H9 (cell line): ENCODE results near the gene SUGP1. TPM values are rescaled to one million over a fixed set of nuclear protein-coding genes. Genes with fewer than 3 reads are reported as not detected.

Source experiments
- DNase-seq: peaks from one replicate; pipeline ENCODE4 v3.0.0-alpha.2; 2017
- H2AFZ ChIP-seq: one replicate; pipeline ENCODE4 v1.6.1; 2013; ENCODE audit warnings: mild to moderate bottlenecking, low read length, control low read depth, moderate library complexity
- H2AK5ac ChIP-seq: 2 replicates; pipeline ENCODE4 v1.6.1; 2013; ENCODE audit warnings: low read length, control low read depth, mixed read lengths; ENCODE audit not compliant: insufficient read length
- H2BK120ac ChIP-seq: one replicate; pipeline ENCODE4 v1.6.1; 2013; ENCODE audit warnings: low read depth, mild to moderate bottlenecking, low read length, control low read depth, inconsistent platforms; ENCODE audit not compliant: poor library complexity, severe bottlenecking
- H2BK12ac ChIP-seq: 2 replicates; pipeline ENCODE4 v1.6.1; 2013; ENCODE audit warnings: low read length, control low read depth, mixed read lengths, low read depth; ENCODE audit not compliant: insufficient read length
- H2BK15ac ChIP-seq: 2 replicates; pipeline ENCODE4 v1.6.1; 2013; ENCODE audit warnings: low read depth, low read length, control low read depth
- H2BK20ac ChIP-seq: one replicate; pipeline ENCODE4 v1.6.1; 2013; ENCODE audit warnings: low read depth, mild to moderate bottlenecking, low read length, control low read depth, inconsistent platforms; ENCODE audit not compliant: poor library complexity, severe bottlenecking
- H2BK5ac ChIP-seq: 2 replicates; pipeline ENCODE4 v1.6.1; 2013; ENCODE audit warnings: low read length, control low read depth, mixed read lengths; ENCODE audit not compliant: insufficient read length
- H3K14ac ChIP-seq: 2 replicates; pipeline ENCODE4 v1.6.1; 2013; ENCODE audit warnings: low read length, control low read depth; ENCODE audit not compliant: insufficient read depth
- H3K18ac ChIP-seq: 2 replicates; pipeline ENCODE4 v1.6.1; 2013; ENCODE audit warnings: low read depth, mild to moderate bottlenecking, mixed read lengths, low read length, control low read depth; ENCODE audit not compliant: insufficient read length
- H3K23ac ChIP-seq: 2 replicates; pipeline ENCODE4 v1.6.1; 2013; ENCODE audit warnings: low read length, control low read depth, mixed read lengths, low read depth; ENCODE audit not compliant: insufficient read length
- H3K23me2 ChIP-seq: 2 replicates; pipeline ENCODE4 v1.6.1; 2013; ENCODE audit warnings: low read depth, mild to moderate bottlenecking, mixed read lengths, low read length, control low read depth; ENCODE audit not compliant: insufficient read length, poor library complexity, severe bottlenecking
- H3K27ac ChIP-seq: 2 replicates; pipeline ENCODE4 v1.5.1; 2013; ENCODE audit warnings: low read length, control low read depth, mixed read lengths, low read depth; ENCODE audit not compliant: insufficient read length
- H3K27me3 ChIP-seq: 2 replicates; pipeline ENCODE4 v1.6.1; 2013; ENCODE audit warnings: low read length, control low read depth, inconsistent platforms; ENCODE audit not compliant: insufficient read depth
- H3K4ac ChIP-seq: 2 replicates; pipeline ENCODE4 v1.6.1; 2013; ENCODE audit warnings: low read depth, mild to moderate bottlenecking, control low read depth, inconsistent platforms, low read length, moderate library complexity
- H3K4me1 ChIP-seq: 2 replicates; pipeline ENCODE4 v1.6.1; 2013; ENCODE audit warnings: low read length, control low read depth, inconsistent platforms; ENCODE audit not compliant: insufficient read depth
- H3K4me2 ChIP-seq: 2 replicates; pipeline ENCODE4 v1.6.1; 2013; ENCODE audit warnings: low read length, control low read depth, mixed read lengths; ENCODE audit not compliant: insufficient read length, insufficient read depth
- H3K56ac ChIP-seq: 2 replicates; pipeline ENCODE4 v1.6.1; 2013; ENCODE audit warnings: low read depth, mild to moderate bottlenecking, mixed read lengths, low read length, control low read depth; ENCODE audit not compliant: insufficient read length
- H3K79me1 ChIP-seq: 2 replicates; pipeline ENCODE4 v1.6.1; 2013; ENCODE audit warnings: low read depth, mild to moderate bottlenecking, moderate library complexity, low read length, control low read depth, inconsistent platforms; ENCODE audit not compliant: insufficient read depth, poor library complexity, severe bottlenecking
- H3K79me2 ChIP-seq: 2 replicates; pipeline ENCODE4 v1.6.1; 2013; ENCODE audit warnings: low read length, control low read depth, inconsistent platforms; ENCODE audit not compliant: insufficient read depth
- H3K9ac ChIP-seq: 2 replicates; pipeline ENCODE4 v1.6.1; 2013; ENCODE audit warnings: low read length, control low read depth, mixed read lengths; ENCODE audit not compliant: insufficient read length; ENCODE audit errors: extremely low read depth
- H3K9me3 ChIP-seq: one replicate; pipeline ENCODE4 v1.6.1; 2013; ENCODE audit warnings: low read depth, low read length, inconsistent platforms; ENCODE audit not compliant: control insufficient read depth
- H3T11ph ChIP-seq: one replicate; pipeline ENCODE4 v1.6.1; 2013; ENCODE audit warnings: mild to moderate bottlenecking, low read length, control low read depth, inconsistent platforms
- H4K20me1 ChIP-seq: one replicate; pipeline ENCODE4 v1.6.1; 2013; ENCODE audit not compliant: control insufficient read depth, insufficient read length, insufficient read depth
- H4K5ac ChIP-seq: 2 replicates; pipeline ENCODE4 v1.6.1; 2013; ENCODE audit warnings: low read depth, mild to moderate bottlenecking, mixed read lengths, low read length, control low read depth; ENCODE audit not compliant: insufficient read length
- H4K8ac ChIP-seq: replicated peaks from 2 replicates; pipeline ENCODE4 v1.6.1; 2013; ENCODE audit warnings: low read length, control low read depth, mixed read lengths, low read depth; ENCODE audit not compliant: insufficient read length
- H4K91ac ChIP-seq: 2 replicates; pipeline ENCODE4 v1.6.1; 2013; ENCODE audit warnings: low read depth, mild to moderate bottlenecking, moderate library complexity, mixed read lengths, low read length, control low read depth; ENCODE audit not compliant: insufficient read length
- H3K27ac Mint-ChIP-seq, 3 experiments: 2 replicates in 2 of 3; 3 replicates in 1 of 3; pipeline ENCODE4 v1.8.0; 2020 to 2021; ENCODE audit warnings: mixed read lengths in 3 of 3, mild to moderate bottlenecking in 1 of 3, moderate library complexity in 1 of 3
- H3K27me3 Mint-ChIP-seq: 2 replicates; pipeline ENCODE4 v1.8.0; 2021; ENCODE audit warnings: low read depth, mild to moderate bottlenecking, moderate library complexity, mixed read lengths
- H3K36me3 Mint-ChIP-seq, 3 experiments: 2 replicates in 2 of 3; 3 replicates in 1 of 3; pipeline ENCODE4 v1.8.0; 2020 to 2021; ENCODE audit warnings: low read depth in 3 of 3, mixed read lengths in 3 of 3; ENCODE audit not compliant: insufficient read depth in 1 of 3
- H3K4me1 Mint-ChIP-seq, 2 experiments: 2 replicates each; pipeline ENCODE4 v1.8.0; 2020; ENCODE audit warnings: mixed read lengths in 2 of 2
- H3K4me3 Mint-ChIP-seq, 2 experiments: 2 replicates in 1 of 2; 3 replicates in 1 of 2; pipeline ENCODE4 v1.8.0; 2020 to 2021; ENCODE audit warnings: mild to moderate bottlenecking in 2 of 2, mixed read lengths in 2 of 2, moderate library complexity in 1 of 2
- H3K9me3 Mint-ChIP-seq, 2 experiments: 2 replicates in 1 of 2; 3 replicates in 1 of 2; pipeline ENCODE4 v1.8.0; 2020; ENCODE audit warnings: mild to moderate bottlenecking in 2 of 2, mixed read lengths in 2 of 2, moderate library complexity in 1 of 2
- WGBS: extraction: QIAGEN DNeasy Blood & Tissue Kit; methylation state at CpG from one replicate; pipeline ENCODE4 v1.1.7; 2013; ENCODE audit warnings: missing lambda C conversion rate, low lambda C conversion rate, mixed read lengths; ENCODE audit not compliant: insufficient read length; ENCODE audit errors: extremely low coverage; 5-methylcytosine and 5-hydroxymethylcytosine counted together
- total RNA-seq: library from RNA; stranded (reverse); gene quantifications from 2 replicates; pipeline ENCODE4 v1.2.1, GENCODE V29; 2021
- TF ChIP-seq, protein P1 (sequence below): fragments of 200-600 bp; sonication (generic); conservative IDR thresholded peaks from 3 replicates; pipeline ENCODE4 v1.8.0; 2021; ENCODE audit warnings: antibody characterized with exemption, mild to moderate bottlenecking

Gene SUGP1
- total RNA-seq, 1 experiment from 2014 or later = 103 TPM

DNA sequence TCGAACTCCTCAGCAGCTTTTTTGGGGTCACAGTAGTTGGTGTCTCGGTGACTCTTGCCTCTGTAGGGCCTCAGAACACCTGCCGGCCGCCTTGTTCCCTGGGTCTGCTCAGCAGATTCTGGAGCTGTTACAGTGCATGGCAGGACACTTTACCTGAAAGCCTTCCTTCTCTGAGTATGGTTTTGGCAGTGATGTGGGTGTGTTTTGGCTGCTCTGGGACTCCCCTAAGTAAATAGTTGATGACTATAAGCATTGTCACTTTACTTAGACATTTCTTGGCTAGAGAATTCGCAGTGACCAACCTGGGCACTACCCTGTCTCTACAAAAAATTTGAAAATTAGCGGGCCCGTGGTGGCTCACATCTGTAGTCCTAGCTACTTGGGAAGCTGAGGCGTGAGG, 7.4 kb upstream of the SUGP1 start:
- Mint-ChIP-seq H3K9me3 (no peaks in the 10 kb centered on the region), H3K27ac (no peak overlapping the region), H3K27me3 (no peaks in the 10 kb centered on the region), H3K4me1 (no peaks in the 10 kb centered on the region), H3K4me3 (no peak overlapping the region), H3K36me3 (peaks cover 24 to 51% (median 49%) of the 10 kb centered on the region in 3 experiments; a peak in 6 of 7 replicates)
- Histone ChIP-seq H4K8ac (no peak overlapping the region), H3K23ac (no peak overlapping the region), H3K79me1 (no peaks in the 10 kb centered on the region), H4K91ac (no peak overlapping the region), H2BK20ac (no peak overlapping the region), H4K20me1 (no peaks in the 10 kb centered on the region), H3K14ac (no peak overlapping the region), H3K18ac (no peak overlapping the region), H4K5ac (no peak overlapping the region), H2BK5ac (no peak overlapping the region), H3K4me2 (no peak overlapping the region), H3K56ac (no peak overlapping the region), H2BK12ac (no peak overlapping the region), H3K23me2 (no peaks in the 10 kb centered on the region), H3T11ph (no peak overlapping the region), H2BK15ac (no peak overlapping the region), H3K27me3 (no peaks in the 10 kb centered on the region), H3K4ac (no peak overlapping the region), H3K4me1 (no peaks in the 10 kb centered on the region), H3K9me3 (no peaks in the 10 kb centered on the region), H2BK120ac (no peak overlapping the region), H2AK5ac (no peak overlapping the region), H3K79me2 (no peaks in the 10 kb centered on the region), H2AFZ (no peak overlapping the region), H3K27ac (no peak overlapping the region), H3K9ac (no peak overlapping the region)
- whole genome bisulfite sequencing = no CpG with 5 or more reads among the region's 8 CpGs
- TF ChIP-seq, protein P1, sequence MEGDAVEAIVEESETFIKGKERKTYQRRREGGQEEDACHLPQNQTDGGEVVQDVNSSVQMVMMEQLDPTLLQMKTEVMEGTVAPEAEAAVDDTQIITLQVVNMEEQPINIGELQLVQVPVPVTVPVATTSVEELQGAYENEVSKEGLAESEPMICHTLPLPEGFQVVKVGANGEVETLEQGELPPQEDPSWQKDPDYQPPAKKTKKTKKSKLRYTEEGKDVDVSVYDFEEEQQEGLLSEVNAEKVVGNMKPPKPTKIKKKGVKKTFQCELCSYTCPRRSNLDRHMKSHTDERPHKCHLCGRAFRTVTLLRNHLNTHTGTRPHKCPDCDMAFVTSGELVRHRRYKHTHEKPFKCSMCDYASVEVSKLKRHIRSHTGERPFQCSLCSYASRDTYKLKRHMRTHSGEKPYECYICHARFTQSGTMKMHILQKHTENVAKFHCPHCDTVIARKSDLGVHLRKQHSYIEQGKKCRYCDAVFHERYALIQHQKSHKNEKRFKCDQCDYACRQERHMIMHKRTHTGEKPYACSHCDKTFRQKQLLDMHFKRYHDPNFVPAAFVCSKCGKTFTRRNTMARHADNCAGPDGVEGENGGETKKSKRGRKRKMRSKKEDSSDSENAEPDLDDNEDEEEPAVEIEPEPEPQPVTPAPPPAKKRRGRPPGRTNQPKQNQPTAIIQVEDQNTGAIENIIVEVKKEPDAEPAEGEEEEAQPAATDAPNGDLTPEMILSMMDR = no peak
- DNase-seq = no peak
